Cerebellar nuclear complex (tissue), 1 donor: ENCODE results near the gene CCDC61.

Experiments used
- DNase-seq, 2 experiments: peaks; one replicate each; lab custom pipeline; 2025; lab: John Stamatoyannopoulos, UW

The CCDC61 gene

DNA sequence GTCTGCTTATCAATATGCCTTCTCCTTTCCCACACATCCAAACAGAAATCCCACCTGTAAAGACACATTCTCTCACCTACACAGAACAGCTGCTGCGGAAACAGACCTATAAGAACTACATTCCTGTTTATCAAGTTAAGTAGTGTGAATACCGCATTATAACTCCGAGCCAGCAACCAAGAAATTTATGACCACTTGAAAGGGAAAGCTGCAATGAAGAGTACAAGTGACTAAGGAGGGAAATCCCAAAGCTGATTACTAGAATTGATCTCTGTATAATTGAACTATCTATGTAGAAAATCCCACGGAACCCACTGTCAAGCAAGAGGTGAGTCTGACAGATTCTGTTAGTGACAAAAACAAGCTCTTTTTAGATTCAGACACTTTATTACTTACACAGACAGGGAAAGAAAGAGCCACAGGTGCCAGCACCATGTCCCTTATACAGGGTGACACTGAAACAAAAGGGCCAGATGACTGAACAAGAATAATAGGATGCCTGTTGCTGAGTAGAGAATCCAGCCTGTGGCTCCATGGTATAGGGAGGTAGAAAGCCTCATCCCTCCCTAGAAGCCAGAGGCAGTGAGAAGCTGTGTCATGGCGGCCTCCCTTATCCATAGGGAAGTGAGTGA is 47.1 kb downstream of the CCDC61 start:
- no peak for DNase-seq

DNA sequence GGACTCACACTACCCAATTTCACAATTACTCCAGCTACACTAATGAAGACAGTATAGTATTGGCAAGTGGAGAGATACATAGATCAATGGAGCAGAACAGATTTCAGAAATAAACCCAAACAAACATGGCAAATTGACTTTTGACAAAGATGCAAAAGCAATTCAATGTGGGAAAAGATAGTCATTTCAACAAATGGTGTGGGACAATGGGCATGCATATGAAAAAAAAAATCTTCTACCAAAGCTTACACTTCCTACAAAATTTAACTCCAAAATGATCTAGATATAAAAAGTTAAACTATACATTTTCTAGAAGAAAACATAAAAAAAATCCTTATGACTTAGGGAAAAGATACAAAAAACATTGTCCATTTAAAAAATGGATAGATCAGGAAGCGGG is 48.3 kb downstream of the CCDC61 start:
- no peak for DNase-seq

- no peak for DNase-seq
These were observed 54.3 kb downstream of the CCDC61 start for GRCh38 chr19:46049597-46049996.

DNA sequence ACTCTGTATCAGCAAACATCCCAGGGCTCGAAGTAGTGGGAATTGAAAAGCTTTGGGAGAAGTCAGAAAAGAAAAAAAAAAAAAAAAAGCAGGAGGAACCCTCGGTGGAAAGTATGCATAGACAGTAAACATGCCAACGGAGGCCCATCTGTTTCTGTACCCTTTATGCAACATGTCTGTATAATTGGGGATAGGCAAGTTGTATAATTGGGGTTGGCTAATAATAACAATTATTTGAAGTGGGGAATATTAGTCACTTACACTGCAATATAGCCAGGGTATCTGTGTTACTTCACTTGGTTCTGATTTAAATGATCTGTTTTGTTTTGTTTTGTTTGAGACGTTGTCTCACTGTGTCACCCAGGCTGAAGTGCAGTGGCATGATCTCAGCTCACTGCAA is 57.6 kb downstream of the CCDC61 start:
- DNase-seq: no peak

DNA sequence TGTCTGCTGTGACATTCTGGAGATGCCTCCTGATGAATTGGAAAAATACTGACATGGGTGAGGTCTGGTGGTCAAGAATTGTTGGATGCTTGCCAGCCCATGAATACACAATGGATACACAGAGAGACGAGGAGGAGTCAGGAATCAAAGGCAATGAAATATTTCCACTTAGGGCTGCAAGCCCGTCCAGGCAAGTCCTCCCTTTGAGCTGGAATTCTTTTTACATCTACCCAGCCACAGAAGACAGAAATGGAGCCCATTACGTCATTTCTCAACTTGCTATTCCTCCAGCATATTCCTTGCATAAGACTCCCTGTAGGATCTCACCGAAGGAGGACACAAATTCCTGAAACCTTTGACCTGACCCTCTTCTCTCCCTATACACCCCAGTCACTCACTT is 61.3 kb downstream of the CCDC61 start:
- DNase-seq: no peak

GRCh38 chr19:46058778-46059177 is 63.5 kb downstream of the CCDC61 start:
- DNase-seq: no peak

DNA sequence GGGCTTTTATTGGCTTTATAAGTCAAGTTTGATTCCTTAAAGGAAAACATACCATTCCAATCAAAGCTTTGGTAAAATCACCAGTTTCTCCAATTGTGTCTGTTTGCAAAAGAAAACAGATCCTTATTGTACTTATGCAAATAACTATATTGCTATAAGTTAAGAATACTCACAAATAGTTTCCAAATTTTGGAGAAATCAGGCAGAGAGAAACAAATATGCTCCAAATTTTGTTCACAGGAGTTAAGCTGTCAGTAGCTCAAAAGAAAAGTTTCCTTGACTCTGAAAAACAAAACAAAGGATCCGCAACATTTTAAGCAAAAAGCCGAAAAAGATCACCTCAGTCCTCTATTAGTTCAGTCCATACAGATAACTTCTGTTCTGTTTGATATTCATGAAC is 64.7 kb downstream of the CCDC61 start:
- no peak for DNase-seq

DNA sequence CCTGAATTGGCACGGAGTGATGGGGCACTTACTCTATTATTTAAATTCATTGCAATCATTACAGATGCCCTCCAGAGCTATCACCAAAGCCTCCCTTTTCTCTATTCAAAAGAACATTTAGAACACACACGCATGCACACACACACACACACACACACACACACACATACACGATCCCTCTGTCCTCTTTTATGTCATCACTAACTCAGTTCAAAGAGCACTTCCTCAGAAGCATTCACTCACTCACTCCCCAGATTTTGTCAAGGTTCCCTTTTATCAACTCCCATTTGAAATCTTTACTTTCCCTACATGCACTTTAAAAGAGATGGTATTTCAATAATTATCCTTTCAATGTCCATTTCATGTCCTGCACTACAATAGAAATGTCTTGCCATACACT is 67.9 kb downstream of the CCDC61 start:
- no peak for DNase-seq

GRCh38 chr19:46065486-46066071 is 70.3 kb downstream of the CCDC61 start:
- DNase-seq: no peak

- DNase-seq: no peak
These were observed 71.2 kb downstream of the CCDC61 start for GRCh38 chr19:46066471-46066870.

GRCh38 chr19:46067691-46068090 is 72.4 kb downstream of the CCDC61 start:
- no peak for DNase-seq
